Glutamatergic neuron (in vitro differentiated cells): ENCODE results near the gene MALT1. TPM values are rescaled to one million over a fixed set of nuclear protein-coding genes. Genes with fewer than 3 reads are reported as not detected.

ENCODE experiments used
- DNase-seq: peaks from one replicate; pipeline ENCODE4 v3.0.0; 2022
- H3K27ac Mint-ChIP-seq: one replicate; pipeline ENCODE4 v1.8.0; 2020; ENCODE audit warnings: mild to moderate bottlenecking, mixed read lengths, inconsistent platforms; ENCODE audit not compliant: unreplicated experiment
- H3K27me3 Mint-ChIP-seq: one replicate; pipeline ENCODE4 v1.8.0; 2020; ENCODE audit warnings: mild to moderate bottlenecking, moderate library complexity, mixed read lengths, inconsistent platforms; ENCODE audit not compliant: unreplicated experiment
- H3K36me3 Mint-ChIP-seq: one replicate; pipeline ENCODE4 v1.8.0; 2020; ENCODE audit warnings: mild to moderate bottlenecking, mixed read lengths, inconsistent platforms; ENCODE audit not compliant: unreplicated experiment
- H3K4me1 Mint-ChIP-seq: one replicate; pipeline ENCODE4 v1.8.0; 2020; ENCODE audit warnings: mild to moderate bottlenecking, low read depth, mixed read lengths, inconsistent platforms; ENCODE audit not compliant: unreplicated experiment
- H3K4me3 Mint-ChIP-seq: one replicate; pipeline ENCODE4 v1.8.0; 2020; ENCODE audit warnings: mild to moderate bottlenecking, mixed read lengths, inconsistent platforms; ENCODE audit not compliant: unreplicated experiment
- H3K9me3 Mint-ChIP-seq: one replicate; pipeline ENCODE4 v1.8.0; 2020; ENCODE audit warnings: mild to moderate bottlenecking, moderate library complexity, mixed read lengths, inconsistent platforms; ENCODE audit not compliant: unreplicated experiment
- total RNA-seq: library from RNA; stranded (reverse); fragmentation: NEBNext Ultra II Directional; extraction: Animal tissue kit (Norgen Biotek cat#: 25700); gene quantifications from one replicate; pipeline ENCODE4 v1.2.1, GENCODE V29; 2021; ENCODE audit not compliant: unreplicated experiment
- TF ChIP-seq, protein P1 (sequence below): fragments of 200-600 bp; sonication (generic); IDR thresholded peaks from one replicate; pipeline ENCODE4 v1.5.0; 2021; ENCODE audit not compliant: partially characterized antibody, unreplicated experiment

The MALT1 gene
- total RNA-seq, 1 donor from 2014 or later, result 8.5 TPM

DNA sequence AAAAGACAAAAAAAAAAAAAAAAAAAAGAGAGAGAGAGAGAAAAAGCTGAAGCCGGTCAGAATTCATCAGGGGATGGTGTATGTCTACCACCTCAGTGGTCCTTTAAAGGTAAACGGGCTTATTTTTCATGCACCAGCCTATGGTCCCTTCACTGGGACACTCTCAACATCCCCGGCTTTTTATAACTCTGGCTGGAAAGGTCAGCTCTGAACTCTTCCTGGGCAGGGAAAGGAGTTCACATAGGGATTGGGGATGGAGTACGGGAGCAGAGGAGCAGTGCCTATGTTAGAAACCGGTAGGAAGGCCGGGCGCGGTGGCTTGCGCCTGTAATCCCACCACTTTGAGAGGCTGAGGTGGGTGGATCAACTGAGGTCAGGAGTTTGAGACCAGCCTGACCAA lies 10.3 kb upstream of the MALT1 start:
- Mint-ChIP-seq H3K36me3 (no peaks in the 10 kb centered on the region), H3K27me3 (peaks cover 1% of the 10 kb centered on the region), H3K4me1 (peaks cover 2% of the 10 kb centered on the region), H3K27ac (no peak overlapping the region), H3K9me3 (no peaks in the 10 kb centered on the region), H3K4me3 (no peak overlapping the region)
- TF ChIP-seq, protein P1, sequence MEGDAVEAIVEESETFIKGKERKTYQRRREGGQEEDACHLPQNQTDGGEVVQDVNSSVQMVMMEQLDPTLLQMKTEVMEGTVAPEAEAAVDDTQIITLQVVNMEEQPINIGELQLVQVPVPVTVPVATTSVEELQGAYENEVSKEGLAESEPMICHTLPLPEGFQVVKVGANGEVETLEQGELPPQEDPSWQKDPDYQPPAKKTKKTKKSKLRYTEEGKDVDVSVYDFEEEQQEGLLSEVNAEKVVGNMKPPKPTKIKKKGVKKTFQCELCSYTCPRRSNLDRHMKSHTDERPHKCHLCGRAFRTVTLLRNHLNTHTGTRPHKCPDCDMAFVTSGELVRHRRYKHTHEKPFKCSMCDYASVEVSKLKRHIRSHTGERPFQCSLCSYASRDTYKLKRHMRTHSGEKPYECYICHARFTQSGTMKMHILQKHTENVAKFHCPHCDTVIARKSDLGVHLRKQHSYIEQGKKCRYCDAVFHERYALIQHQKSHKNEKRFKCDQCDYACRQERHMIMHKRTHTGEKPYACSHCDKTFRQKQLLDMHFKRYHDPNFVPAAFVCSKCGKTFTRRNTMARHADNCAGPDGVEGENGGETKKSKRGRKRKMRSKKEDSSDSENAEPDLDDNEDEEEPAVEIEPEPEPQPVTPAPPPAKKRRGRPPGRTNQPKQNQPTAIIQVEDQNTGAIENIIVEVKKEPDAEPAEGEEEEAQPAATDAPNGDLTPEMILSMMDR, result no peak
- no peak for DNase-seq

DNA sequence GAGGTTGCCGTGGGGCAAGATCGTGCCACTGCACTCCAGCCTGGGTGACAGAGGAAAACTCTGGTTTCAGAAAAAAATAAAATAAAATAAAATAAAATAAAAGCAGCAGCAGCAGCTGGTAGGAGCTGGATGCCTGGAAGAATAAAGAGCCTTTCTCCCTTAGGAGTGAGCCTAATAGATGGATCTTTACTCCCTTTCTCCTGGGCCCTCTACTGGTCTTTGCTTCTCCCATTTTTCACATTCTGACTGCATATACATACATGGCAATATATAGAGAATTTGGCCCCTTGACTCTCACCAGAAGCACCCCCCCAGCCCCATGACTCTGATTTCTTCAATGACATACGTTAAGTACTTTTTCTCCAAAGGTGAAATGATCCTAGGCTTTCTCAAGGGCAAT lies 9.8 kb upstream of the MALT1 start:
- Mint-ChIP-seq H3K36me3 (no peaks in the 10 kb centered on the region), H3K9me3 (no peaks in the 10 kb centered on the region), H3K27me3 (peaks cover 1% of the 10 kb centered on the region), H3K4me3 (no peak overlapping the region), H3K27ac (no peak overlapping the region), H3K4me1 (peaks cover 2% of the 10 kb centered on the region)
- DNase-seq, result no peak
- TF ChIP-seq, protein P1, result no peak

DNA sequence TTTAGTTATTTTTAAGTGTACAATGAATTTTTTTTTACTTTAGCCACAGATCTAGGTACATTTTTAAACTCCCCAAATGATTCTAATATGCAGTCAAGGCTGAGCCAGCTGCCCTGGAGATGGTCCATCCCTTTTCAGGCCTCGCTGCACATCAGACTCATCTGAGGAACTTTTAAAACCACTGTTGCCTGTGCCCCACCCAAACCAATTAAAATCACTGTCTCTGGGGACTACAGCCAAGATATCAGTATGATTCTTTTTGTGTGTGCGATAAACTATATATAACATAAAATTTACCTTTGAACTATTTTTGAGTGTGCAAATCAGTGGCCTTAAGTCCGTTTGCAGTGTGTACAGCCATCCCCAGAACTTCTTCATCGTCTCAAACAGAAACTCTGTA lies 9.1 kb upstream of the MALT1 start:
- peaks cover 1% of the 10 kb centered on the region for H3K27me3 Mint-ChIP-seq
- DNase-seq, result no peak
- H3K4me1 Mint-ChIP-seq, result peaks cover 2% of the 10 kb centered on the region
- TF ChIP-seq, protein P1, result no peak
- H3K27ac Mint-ChIP-seq, result no peak overlapping the region
- no peaks in the 10 kb centered on the region for H3K36me3 Mint-ChIP-seq
- H3K4me3 Mint-ChIP-seq, result no peak overlapping the region
- H3K9me3 Mint-ChIP-seq, result no peaks in the 10 kb centered on the region

DNA sequence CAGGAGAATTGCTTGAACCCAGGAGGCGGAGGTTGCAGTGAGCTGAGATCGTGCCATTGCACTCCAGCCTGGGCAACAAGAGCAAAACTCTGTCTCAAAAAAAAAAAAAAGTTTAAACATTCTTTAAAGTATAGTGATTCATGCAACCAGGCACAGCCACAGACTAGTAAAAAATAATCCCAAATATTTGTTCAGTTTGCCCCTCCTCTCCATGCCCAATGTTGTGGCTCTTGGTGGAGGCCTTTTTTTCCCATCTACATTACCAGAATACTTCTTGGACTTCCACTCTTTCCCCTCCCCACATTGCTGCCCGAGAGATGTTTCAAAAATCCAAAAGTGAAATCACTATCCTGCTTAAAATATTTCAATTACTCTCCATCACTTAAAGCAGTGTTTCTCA lies 5.1 kb upstream of the MALT1 start:
- no peaks in the 10 kb centered on the region for H3K36me3 Mint-ChIP-seq
- peaks cover 1% of the 10 kb centered on the region for H3K27me3 Mint-ChIP-seq
- TF ChIP-seq, protein P1, result no peak
- no peak for DNase-seq
- H3K4me3 Mint-ChIP-seq, result no peak overlapping the region
- H3K9me3 Mint-ChIP-seq, result no peaks in the 10 kb centered on the region
- no peak overlapping the region for H3K27ac Mint-ChIP-seq
- peaks cover 2% of the 10 kb centered on the region for H3K4me1 Mint-ChIP-seq

DNA sequence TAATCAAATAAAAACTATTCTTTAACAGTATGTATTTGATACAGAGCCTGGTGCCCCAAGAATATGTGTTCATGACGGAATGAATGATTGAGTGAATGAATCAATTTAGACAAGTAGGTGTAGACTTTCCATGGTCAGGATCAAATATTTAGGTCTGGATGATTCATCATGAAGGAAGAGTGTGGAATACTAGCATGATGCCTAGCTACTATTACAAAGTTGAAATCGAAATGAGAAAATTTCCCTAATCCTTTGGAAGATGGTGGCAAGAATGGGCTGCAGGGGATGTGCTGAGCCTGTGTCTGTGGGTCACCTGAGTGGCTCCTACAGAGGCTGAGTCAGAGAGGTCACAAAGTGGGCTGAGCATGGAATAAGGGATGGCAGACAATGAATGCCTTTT lies 3.1 kb upstream of the MALT1 start:
- H3K36me3 Mint-ChIP-seq, result no peaks in the 10 kb centered on the region
- TF ChIP-seq, protein P1, result no peak
- no peaks in the 10 kb centered on the region for H3K4me1 Mint-ChIP-seq
- no peaks in the 10 kb centered on the region for H3K9me3 Mint-ChIP-seq
- no peak overlapping the region for H3K27ac Mint-ChIP-seq
- no peak overlapping the region for H3K4me3 Mint-ChIP-seq
- no peaks in the 10 kb centered on the region for H3K27me3 Mint-ChIP-seq
- DNase-seq, result no peak
